K562 (cell line): ENCODE data around the gene ZSWIM2. TPM values are rescaled to one million over a fixed set of nuclear protein-coding genes. Genes with fewer than 3 reads are reported as not detected.

ENCODE experiments used
- ATAC-seq: fragments of 200-7000 bp; cut with Tn5 transposase; 3 replicates; pipeline ENCODE4 v1.9.1; 2020; ENCODE audit warnings: moderate library complexity
- BruUV-seq: library from RNA; stranded (reverse); fragments of 400-500 nt; replicated peaks from 2 replicates; lab custom pipeline; 2021; lab: Mats Ljungman, UMichigan
- CTCF ChIA-PET: fragments of 300-600 bp; formaldehyde crosslinking; extraction: SDS; loops from one replicate; lab custom pipeline; 2021; ENCODE audit warnings: low intra/inter-chr PET ratio; lab: Yijun Ruan, JAX
- POLR2A ChIA-PET: fragments of 300-600, 350-650 bp; sonication (Branson Sonifier 250); formaldehyde crosslinking; extraction: SDS; loops from one replicate; lab custom pipeline; 2021; ENCODE audit warnings: antibody characterized with exemption, inconsistent platforms; lab: Yijun Ruan, JAX
- DNase-seq, 4 experiments: peaks; one replicate each; pipeline versions ENCODE4 v3.0.0 to v3.0.0-alpha.2; 2011 to 2018; ENCODE audit warnings: low spot score in 3 of 4, mixed read lengths in 3 of 4; ENCODE audit errors: extremely low read depth in 1 of 4
- FAIRE-seq: peaks from 2 replicates; lab custom pipeline; 2011; peaks lifted over from hg19 to GRCh38; lab: Jason Lieb, UNC
- H2AFZ ChIP-seq: 2 replicates; pipeline ENCODE4 v1.6.0; 2011; ENCODE audit warnings: low read depth, low read length, control low read depth, inconsistent platforms
- H3K27ac ChIP-seq: fragments of 200-600 bp; 3 replicates; pipeline ENCODE4 v1.8.0; 2011; ENCODE audit warnings: low read depth, mild to moderate bottlenecking, control low read depth, inconsistent platforms, low read length, moderate library complexity, mixed read lengths; ENCODE audit errors: extremely low read depth
- H3K27me3 ChIP-seq, 2 experiments: fragments of 300-600 bp in 1 of 2; 2 replicates in 1 of 2; 3 replicates in 1 of 2; pipeline versions ENCODE4 v1.6.0 to v1.8.0; 2011; ENCODE audit warnings: inconsistent platforms in 2 of 2, low read length in 2 of 2, mild to moderate bottlenecking in 1 of 2, mixed read lengths in 1 of 2, moderate library complexity in 1 of 2; ENCODE audit not compliant: control insufficient read depth in 2 of 2, insufficient read depth in 2 of 2
- H3K36me3 ChIP-seq: fragments of 300-600 bp; 3 replicates; pipeline ENCODE4 v1.8.0; 2011; ENCODE audit warnings: mild to moderate bottlenecking, low read length, inconsistent platforms; ENCODE audit not compliant: control insufficient read depth, insufficient read depth
- H3K4me1 ChIP-seq, 2 experiments: fragments of 200-600 bp in 1 of 2; replicated peaks in 1 of 2; 2 replicates in 1 of 2; 3 replicates in 1 of 2; pipeline versions ENCODE4 v1.5.1 to v1.8.0; 2011; ENCODE audit warnings: inconsistent platforms in 2 of 2, low read length in 2 of 2, mild to moderate bottlenecking in 1 of 2, mixed read lengths in 1 of 2, moderate library complexity in 1 of 2; ENCODE audit not compliant: control insufficient read depth in 2 of 2, insufficient read depth in 2 of 2
- H3K4me2 ChIP-seq: 2 replicates; pipeline ENCODE4 v1.6.1; 2011; ENCODE audit warnings: low read length, control low read depth, inconsistent platforms, mixed read lengths; ENCODE audit not compliant: insufficient read depth
- H3K4me3 ChIP-seq: fragments of 200-600 bp; sonication (generic), shearing (Covaris generic); 2 replicates; pipeline ENCODE4 v1.5.1; 2016; ENCODE audit warnings: control low read depth, inconsistent platforms
- H3K79me2 ChIP-seq: fragments of 200-600 bp; 3 replicates; pipeline ENCODE4 v1.8.0; 2011; ENCODE audit warnings: low read length, inconsistent platforms; ENCODE audit not compliant: control insufficient read depth, insufficient read depth
- H3K9ac ChIP-seq, 2 experiments: 2 replicates each; pipeline versions ENCODE4 v1.6.0 to v1.6.1; 2011; ENCODE audit warnings: low read depth in 2 of 2, low read length in 2 of 2, control low read depth in 1 of 2, inconsistent platforms in 1 of 2, mild to moderate bottlenecking in 1 of 2, mixed read lengths in 1 of 2; ENCODE audit not compliant: insufficient read depth in 1 of 2
- H3K9me1 ChIP-seq: one replicate; pipeline ENCODE4 v1.6.0; 2011; ENCODE audit warnings: inconsistent platforms, mild to moderate bottlenecking, low read length, moderate library complexity; ENCODE audit not compliant: control insufficient read depth, insufficient read depth
- H3K9me3 ChIP-seq: replicated peaks from 2 replicates; pipeline ENCODE4 v1.5.1; 2011; ENCODE audit warnings: low read depth, low read length, inconsistent platforms; ENCODE audit not compliant: control insufficient read depth, insufficient read depth
- H4K20me1 ChIP-seq: replicated peaks from 2 replicates; pipeline ENCODE4 v1.6.1; 2011; ENCODE audit warnings: low read length, inconsistent platforms, mixed read lengths; ENCODE audit not compliant: control insufficient read depth, insufficient read depth
- ESRRA ChIP-seq: fragments of 450-650 bp; IDR thresholded peaks from 2 replicates; pipeline ENCODE4 v1.6.1; 2014; ENCODE audit warnings: low read depth, mild to moderate bottlenecking, moderate library complexity, borderline replicate concordance
- FOXM1 ChIP-seq, 2 experiments: fragments of 450-650 bp in 1 of 2; sonication (generic) in 1 of 2; formaldehyde crosslinking in 1 of 2; IDR thresholded peaks; 2 replicates each; pipeline versions ENCODE4 v1.6.1 to v1.9.0; 2017 to 2022; ENCODE audit warnings: low read depth in 2 of 2, mild to moderate bottlenecking in 2 of 2, missing genetic modification reagents in 1 of 2, moderate library complexity in 1 of 2
- HLTF ChIP-seq: fragments of 450-650 bp; IDR thresholded peaks from 2 replicates; pipeline ENCODE4 v1.6.1; 2016
- MTA3 ChIP-seq: fragments of 450-650 bp; formaldehyde crosslinking; IDR thresholded peaks from 2 replicates; pipeline ENCODE4 v1.6.1; 2017; ENCODE audit warnings: mild to moderate bottlenecking, borderline replicate concordance
- PHTF2 ChIP-seq: fragments of 250-450 bp; sonication (Bioruptor Pico); IDR thresholded peaks from 2 replicates; pipeline ENCODE4 v1.5.0; 2021; ENCODE audit warnings: mild to moderate bottlenecking
- TAF1 ChIP-seq: IDR thresholded peaks from 2 replicates; pipeline ENCODE4 v1.6.1; 2011; ENCODE audit warnings: mild to moderate bottlenecking, low read length, moderate library complexity; ENCODE audit not compliant: insufficient read depth, control insufficient read depth, severe bottlenecking; ENCODE audit errors: extremely low read depth
- WGBS: fragments of 100-300 bp; shearing (Covaris generic); methylation state at CpG from one replicate; pipeline ENCODE4 v1.1.6; 2016; ENCODE audit warnings: low coverage, mixed read lengths; ENCODE audit not compliant: insufficient coverage; ENCODE audit errors: missing lambda C conversion rate; 5-methylcytosine and 5-hydroxymethylcytosine counted together
- in situ Hi-C: fragments of 300-500 bp; cut with MboI; formaldehyde crosslinking; loops from 4 replicates; pipeline ENCODE4 v1.15.0; 2018; ENCODE audit warnings: inconsistent platforms, mixed read lengths
- intact Hi-C: fragments of 100-400 bp; cut with micrococcal nuclease; formaldehyde crosslinking; loops from 2 replicates; pipeline ENCODE4 v1.14.2; 2022
- polyA plus RNA-seq, 8 experiments: library from polyadenylated mRNA; depleted of rRNA in 4 of 8; stranded (reverse) in 5 of 8; unstranded in 3 of 8; fragments of >200 nt; fragmentation: Nextera tagmentation in 2 of 8; fragmentation: Illumina TruSeq in 1 of 8; extraction: Ambion mirVana in 2 of 8; extraction: Trizol in 1 of 8; gene quantifications; 2 replicates each; pipeline versions ENCODE4 v1.2.1 to v1.2.3, GENCODE V29; 2011 to 2014; ENCODE audit warnings: inconsistent platforms in 1 of 8, missing spikeins in 1 of 8
- total RNA-seq, 7 experiments: library from RNA; depleted of rRNA in 6 of 7; stranded (reverse); fragments of >200 nt in 6 of 7; fragmentation: Illumina TruSeq in 2 of 7; extraction: Trizol in 2 of 7; gene quantifications; 2 replicates each; pipeline versions ENCODE4 v1.2.1 to v1.2.3, GENCODE V29; 2011 to 2021; ENCODE audit warnings: low replicate concordance in 1 of 7
- TF ChIP-seq, protein P1 (sequence below): fragments of 450-650 bp; formaldehyde crosslinking; IDR thresholded peaks from 2 replicates; pipeline ENCODE4 v1.4.0; 2022; ENCODE audit warnings: mild to moderate bottlenecking, moderate library complexity
- TF ChIP-seq, protein P2 (sequence below): sonication (generic); formaldehyde crosslinking; IDR thresholded peaks from 2 replicates; pipeline ENCODE4 v1.8.1; 2022; ENCODE audit warnings: missing genetic modification reagents

Gene ZSWIM2
- total and polyA plus RNA-seq, 9 of the 15 experiments (the other 6 are each of a cell fraction or from before 2014, with no cell fraction given) = not detected

DNA sequence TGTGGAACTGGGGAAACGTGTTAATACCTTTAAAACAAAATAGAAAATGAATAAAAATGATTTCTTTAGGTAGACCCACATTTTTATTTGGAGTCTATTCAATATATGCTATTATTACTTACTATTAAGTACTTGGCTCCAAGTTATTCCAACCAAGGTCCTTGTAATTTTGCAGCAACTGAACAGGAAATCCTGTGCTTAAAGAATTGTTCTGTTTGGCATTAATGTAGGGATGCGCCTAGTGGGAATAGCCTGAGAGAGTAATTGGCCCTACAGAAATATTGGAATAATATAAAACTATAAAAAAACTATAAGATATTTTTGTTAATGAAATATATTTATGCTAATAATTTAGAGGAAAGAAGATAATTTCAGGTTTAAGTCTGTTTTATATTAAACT, 22.9 kb upstream of the ZSWIM2 start:
- no peaks in the 10 kb centered on the region for H4K20me1 ChIP-seq
- no peak for FAIRE-seq
- in situ Hi-C loops = no loop called here
- no peak overlapping the region for H3K9ac ChIP-seq
- no peaks in the 10 kb centered on the region for H3K4me1 ChIP-seq
- intact Hi-C loops = no loop called here
- no peaks in the 10 kb centered on the region for H3K36me3 ChIP-seq
- H3K4me3 ChIP-seq = no peak overlapping the region
- H3K9me1 ChIP-seq = no peaks in the 10 kb centered on the region
- H3K27me3 ChIP-seq = no peaks in the 10 kb centered on the region
- H3K79me2 ChIP-seq = no peaks in the 10 kb centered on the region
- TF ChIP-seq MTA3 (no peak), HLTF (no peak), PHTF2 (CRISPR knock-in tag) (no peak), FOXM1 (IDR thresholded peaks at IDR 0.05; ENCODE audit: low read depth) (no peak), FOXM1 (CRISPR knock-in tag; IDR thresholded peaks at IDR 0.05; ENCODE audit: low read depth) (no peak), TAF1 (no peak), ESRRA (no peak)
- TF ChIP-seq, protein P1, sequence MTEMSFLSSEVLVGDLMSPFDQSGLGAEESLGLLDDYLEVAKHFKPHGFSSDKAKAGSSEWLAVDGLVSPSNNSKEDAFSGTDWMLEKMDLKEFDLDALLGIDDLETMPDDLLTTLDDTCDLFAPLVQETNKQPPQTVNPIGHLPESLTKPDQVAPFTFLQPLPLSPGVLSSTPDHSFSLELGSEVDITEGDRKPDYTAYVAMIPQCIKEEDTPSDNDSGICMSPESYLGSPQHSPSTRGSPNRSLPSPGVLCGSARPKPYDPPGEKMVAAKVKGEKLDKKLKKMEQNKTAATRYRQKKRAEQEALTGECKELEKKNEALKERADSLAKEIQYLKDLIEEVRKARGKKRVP (CRISPR knock-in tag) = no peak
- TF ChIP-seq, protein P2, sequence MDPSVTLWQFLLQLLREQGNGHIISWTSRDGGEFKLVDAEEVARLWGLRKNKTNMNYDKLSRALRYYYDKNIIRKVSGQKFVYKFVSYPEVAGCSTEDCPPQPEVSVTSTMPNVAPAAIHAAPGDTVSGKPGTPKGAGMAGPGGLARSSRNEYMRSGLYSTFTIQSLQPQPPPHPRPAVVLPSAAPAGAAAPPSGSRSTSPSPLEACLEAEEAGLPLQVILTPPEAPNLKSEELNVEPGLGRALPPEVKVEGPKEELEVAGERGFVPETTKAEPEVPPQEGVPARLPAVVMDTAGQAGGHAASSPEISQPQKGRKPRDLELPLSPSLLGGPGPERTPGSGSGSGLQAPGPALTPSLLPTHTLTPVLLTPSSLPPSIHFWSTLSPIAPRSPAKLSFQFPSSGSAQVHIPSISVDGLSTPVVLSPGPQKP (CRISPR knock-in tag) = no peak
- TF ChIP-seq, all 486 proteins: peak for 0
- no peak overlapping the region for H2AFZ ChIP-seq
- no peaks in the 10 kb centered on the region for H3K9me3 ChIP-seq
- BruUV-seq = no TSS peak
- no peak for ATAC-seq
- ChIA-PET CTCF (no interaction called here), POLR2A (no interaction called here)
- WGBS = 21% methylated on average over 2 of the region's 2 CpGs
- no peak for DNase-seq
- no peak overlapping the region for H3K27ac ChIP-seq
- no peak overlapping the region for H3K4me2 ChIP-seq
